Lung (tissue), 12 donors: Measurements from ENCODE around the gene FAM110D. TPM values are rescaled to one million over a fixed set of nuclear protein-coding genes. Genes with fewer than 3 reads are reported as not detected.
A peak's percentile ranks its signal among the peaks of the same experiment; 100 is the strongest.

ENCODE experiments used
- ATAC-seq: fragments of 200-7000 bp; cut with Tn5 transposase; one replicate; pipeline ENCODE4 v1.9.1; 2020; ENCODE audit warnings: moderate number of reproducible peaks; ENCODE audit not compliant: insufficient read depth, low FRiP score
- DNase-seq, 3 donors: peaks; one replicate each; pipeline ENCODE4 v3.0.0-alpha.2; 2013 to 2017
- H3K27ac ChIP-seq, 2 donors: one replicate each; pipeline ENCODE4 v1.5.1; 2013; ENCODE audit warnings: mild to moderate bottlenecking in 2 of 2, moderate library complexity in 2 of 2, control low read depth in 1 of 2, inconsistent platforms in 1 of 2, low read depth in 1 of 2, low read length in 1 of 2
- H3K27me3 ChIP-seq, 3 donors: one replicate each; pipeline ENCODE4 v1.5.1; 2013; ENCODE audit warnings: low read length in 2 of 3; ENCODE audit not compliant: control insufficient read depth in 3 of 3, insufficient read depth in 3 of 3
- H3K36me3 ChIP-seq, 4 donors: one replicate each; pipeline ENCODE4 v1.5.1; 2013; ENCODE audit warnings: low read length in 4 of 4, mild to moderate bottlenecking in 1 of 4, moderate library complexity in 1 of 4; ENCODE audit not compliant: control insufficient read depth in 4 of 4, insufficient read depth in 4 of 4
- H3K4me1 ChIP-seq, 5 donors: one replicate each; pipeline ENCODE4 v1.5.1; 2013; ENCODE audit warnings: low read length in 5 of 5, mild to moderate bottlenecking in 2 of 5, moderate library complexity in 1 of 5; ENCODE audit not compliant: control insufficient read depth in 5 of 5, insufficient read depth in 5 of 5
- H3K4me3 ChIP-seq: one replicate; pipeline ENCODE4 v1.5.1; 2013; ENCODE audit warnings: mild to moderate bottlenecking, control low read depth, moderate library complexity
- H3K9ac ChIP-seq, 2 donors: one replicate each; pipeline ENCODE4 v1.5.1; 2013; ENCODE audit warnings: low read length in 2 of 2, control low read depth in 1 of 2; ENCODE audit not compliant: insufficient read depth in 1 of 2
- H3K9me3 ChIP-seq, 4 donors: one replicate each; pipeline ENCODE4 v1.5.1; 2013; ENCODE audit warnings: low read length in 3 of 4, mild to moderate bottlenecking in 1 of 4, moderate library complexity in 1 of 4; ENCODE audit not compliant: control insufficient read depth in 4 of 4, insufficient read depth in 3 of 4
- CTCF ChIP-seq: IDR thresholded peaks from 2 replicates; pipeline ENCODE4 v1.5.1; 2012; ENCODE audit warnings: mild to moderate bottlenecking; ENCODE audit errors: control extremely low read depth, extremely low read depth
- WGBS, 2 donors: extraction: QIAGEN DNeasy Blood & Tissue Kit; methylation state at CpG; one replicate each; pipeline ENCODE4 v1.1.7; 2013; 5-methylcytosine and 5-hydroxymethylcytosine counted together
- polyA plus RNA-seq, 2 donors: library from polyadenylated mRNA; stranded (reverse); fragments of 200-250 nt; gene quantifications; one replicate each; pipeline ENCODE4 v1.2.1, GENCODE V29; 2013
- total RNA-seq, 2 donors: library from RNA; depleted of rRNA in 1 of 2; stranded (reverse); fragments of >200 nt in 1 of 2; gene quantifications; one replicate each; pipeline ENCODE4 v1.2.1, GENCODE V29; 2014 to 2021
- donor health status: control.
- donor health status: control.
- donor health status: Bipolar disorder and iron deficiency.
- donor health status: healthy.
- donor health status: DM: yes; HTN: yes; CAD: no.

The FAM110D gene
- total and polyA plus RNA-seq, 4 donors = 1.1 to 3.4 (median 3.1) TPM

GRCh38 chr1:26111530-26112406 is 47.1 kb upstream of the FAM110D start, which contains the start of gene PDIK1L:
Gene PDIK1L, plus strand, starts transcription at chr1:26111824. Its CDS starts 2,485 bp downstream, at chr1:26114309.
- peak within 1 kb of the TSS; percentile 59 to 90 for H3K9ac ChIP-seq
- peaks cover 2 to 17% (median 14%) of the 10 kb centered on the region in 5 donors for H3K4me1 ChIP-seq
- H3K36me3 ChIP-seq = peaks cover 0 to 13% (median 0%) of the 10 kb centered on the region in 4 donors
- H3K27me3 ChIP-seq = no peaks in the 10 kb centered on the region
- H3K9me3 ChIP-seq = peaks cover 0 to 2% (median 0%) of the 10 kb centered on the region in 4 donors
- peak; percentile 96 to 99 (median 97) for DNase-seq
- peak within 1 kb of the TSS; percentile 99 for H3K4me3 ChIP-seq
- ATAC-seq = peak; percentile 93
- H3K27ac ChIP-seq = peak within 1 kb of the TSS; percentile 97
- no peak for TF ChIP-seq CTCF
- WGBS, 2 donors = 0 to 1% methylated on average over 77 to 96 of the region's 96 CpGs

- ATAC-seq = no peak
These were observed 46.5 kb upstream of the FAM110D start for GRCh38 chr1:26112407-26112775.

GRCh38 chr1:26114165-26114927 is 44.5 kb upstream of the FAM110D start:
- ATAC-seq = no peak
- WGBS, 2 donors = 68 to 83% methylated on average over 12 of the region's 12 CpGs
- H3K36me3 ChIP-seq = peaks cover 3 to 27% (median 5%) of the 10 kb centered on the region in 4 donors
- no peak overlapping the region for H3K4me3 ChIP-seq
- H3K4me1 ChIP-seq = peaks cover 2 to 17% (median 14%) of the 10 kb centered on the region in 5 donors
- H3K9me3 ChIP-seq = peaks cover 0 to 2% (median 0%) of the 10 kb centered on the region in 4 donors
- no peak overlapping the region for H3K9ac ChIP-seq
- no peaks in the 10 kb centered on the region for H3K27me3 ChIP-seq
- TF ChIP-seq CTCF = no peak
- DNase-seq = peak in 2 of 3 donors; percentile 47 to 74
- H3K27ac ChIP-seq = peak overlapping the region; percentile 3 to 33

More at GRCh38 chr1:26112407-26112775, 46.5 kb upstream of the FAM110D start:
- Histone ChIP-seq H3K4me3 (peak overlapping the region; percentile 99), H3K27ac (peak overlapping the region; percentile 97), H3K36me3 (peaks cover 0 to 13% (median under 1%) of the 10 kb centered on the region in 4 donors), H3K9me3 (peaks cover 0 to 2% (median 0%) of the 10 kb centered on the region in 4 donors), H3K27me3 (no peaks in the 10 kb centered on the region), H3K4me1 (peaks cover 2 to 17% (median 14%) of the 10 kb centered on the region in 5 donors), H3K9ac (peak overlapping the region; percentile 59 to 90)
- 0% methylated on average over 9 of the region's 9 CpGs for WGBS, 2 donors
- DNase-seq = peak in 1 of 3 donors; percentile 15
- TF ChIP-seq CTCF = no peak
